PFSK-1 (cell line): ENCODE data around the gene PCLO.

Experiments used
- FOXP2 ChIP-seq: optimal IDR thresholded peaks from 2 replicates; pipeline ENCODE3; 2011; ENCODE audit warnings: borderline replicate concordance, control low read depth, inconsistent platforms; ENCODE audit not compliant: insufficient read depth; ENCODE audit errors: extremely low read length, extremely low read depth
- POLR2AphosphoS5 ChIP-seq: IDR thresholded peaks from 2 replicates; pipeline ENCODE4 v1.6.1; 2012; ENCODE audit warnings: low read depth, mild to moderate bottlenecking, control low read depth, low read length, moderate library complexity
- REST ChIP-seq, 2 experiments: IDR thresholded peaks; 2 replicates each; pipeline versions ENCODE4 v1.6.1 to v1.8.0; 2011 to 2012; ENCODE audit warnings: low read depth in 2 of 2, low read length in 2 of 2, control low read depth in 1 of 2, inconsistent platforms in 1 of 2, mild to moderate bottlenecking in 1 of 2, moderate library complexity in 1 of 2; ENCODE audit not compliant: insufficient read depth in 1 of 2
- SIN3A ChIP-seq: IDR thresholded peaks from 2 replicates; pipeline ENCODE4 v1.6.1; 2012; ENCODE audit warnings: mild to moderate bottlenecking, low read length, moderate library complexity, borderline replicate concordance; ENCODE audit not compliant: insufficient read depth
- TAF1 ChIP-seq: IDR thresholded peaks from 2 replicates; pipeline ENCODE4 v1.6.1; 2012; ENCODE audit warnings: low read length, control low read depth, borderline replicate concordance; ENCODE audit not compliant: insufficient read depth

- TF ChIP-seq REST (IDR thresholded peaks at IDR 0.05; ENCODE audit: insufficient read depth in 1 of 2, low read depth in 2 of 2, low read length in 2 of 2) (no peak), SIN3A (no peak), POLR2AphosphoS5 (no peak), TAF1 (no peak), FOXP2 (no peak)
Observed at GRCh38 chr7:82965088-82966036, 197.3 kb downstream of the PCLO start.
